G401.6 (cell line): ENCODE data around the gene KCNMB2.
"Not testable (repeated sequence)": the region's sequence is repeated elsewhere in the genome, so short reads cannot be mapped to it uniquely, and the experiment has no call there.

Experiments
- FAIRE-seq: peaks from 2 replicates; lab custom pipeline; 2012; peaks lifted over from hg19 to GRCh38; lab: Jason Lieb, UNC

The KCNMB2 gene

GRCh38 chr3:178703268-178703975 lies 167.2 kb downstream of the KCNMB2 start:
- no peak for FAIRE-seq

GRCh38 chr3:178705925-178706324 lies 169.7 kb downstream of the KCNMB2 start:
- no peak for FAIRE-seq

GRCh38 chr3:178706411-178706810 lies 170.2 kb downstream of the KCNMB2 start:
- no peak for FAIRE-seq

GRCh38 chr3:178707311-178708031 lies 171.2 kb downstream of the KCNMB2 start:
- no peak for FAIRE-seq

GRCh38 chr3:178709051-178709450 lies 172.8 kb downstream of the KCNMB2 start:
- FAIRE-seq: no peak

- no peak for FAIRE-seq
Measured at GRCh38 chr3:178711753-178712152, 175.5 kb downstream of the KCNMB2 start.

- FAIRE-seq: no peak
Measured at GRCh38 chr3:178712247-178712646, 176.0 kb downstream of the KCNMB2 start.

- FAIRE-seq: no peak
Measured at GRCh38 chr3:178714925-178715832, 178.9 kb downstream of the KCNMB2 start.

- FAIRE-seq: no peak
Measured at GRCh38 chr3:178718995-178719635, 182.9 kb downstream of the KCNMB2 start.

GRCh38 chr3:178732824-178733223 lies 196.6 kb downstream of the KCNMB2 start:
- FAIRE-seq: no peak

- no peak for FAIRE-seq
Measured at GRCh38 chr3:178735032-178735674, 198.9 kb downstream of the KCNMB2 start.

- FAIRE-seq: no peak
Measured at GRCh38 chr3:178736300-178736699, 200.1 kb downstream of the KCNMB2 start.

GRCh38 chr3:178739720-178740119 lies 203.5 kb downstream of the KCNMB2 start:
- FAIRE-seq: no peak

- no peak for FAIRE-seq
Measured at GRCh38 chr3:178741020-178741419, 204.8 kb downstream of the KCNMB2 start.

GRCh38 chr3:178743297-178743696 lies 207.1 kb downstream of the KCNMB2 start:
- no peak for FAIRE-seq

GRCh38 chr3:178745861-178746655 lies 209.8 kb downstream of the KCNMB2 start:
- FAIRE-seq: not testable (repeated sequence)

- no peak for FAIRE-seq
Measured at GRCh38 chr3:178748874-178749273, 212.6 kb downstream of the KCNMB2 start.

- FAIRE-seq: no peak
Measured at GRCh38 chr3:178749471-178749870, 213.2 kb downstream of the KCNMB2 start.

GRCh38 chr3:178750639-178751300 lies 214.5 kb downstream of the KCNMB2 start:
- FAIRE-seq: no peak

- no peak for FAIRE-seq
Measured at GRCh38 chr3:178752843-178753242, 216.6 kb downstream of the KCNMB2 start.
